Esophagus squamous epithelium (tissue), 5 donors: Measurements from ENCODE around the gene EFCAB6. TPM values are rescaled to one million over a fixed set of nuclear protein-coding genes. Genes with fewer than 3 reads are reported as not detected.

Source experiments
- DNase-seq: peaks from one replicate; lab custom pipeline; 2025; lab: John Stamatoyannopoulos, UW
- H3K27ac ChIP-seq, 4 donors: fragments of 200-600 bp; sonication (generic); one replicate each; pipeline ENCODE4 v1.5.1; 2016 to 2019; ENCODE audit warnings: mild to moderate bottlenecking in 1 of 4
- H3K27me3 ChIP-seq, 4 donors: fragments of 200-600 bp; sonication (generic); 1 replicate in 3 of 4; 2 replicates in 1 of 4; pipeline versions ENCODE4 v1.5.1 to v1.6.0; 2017 to 2021; ENCODE audit warnings: antibody characterized with exemption in 1 of 4
- H3K36me3 ChIP-seq, 3 donors: fragments of 200-600 bp; sonication (generic); one replicate each; pipeline ENCODE4 v1.5.1; 2016 to 2019
- H3K4me1 ChIP-seq, 3 donors: fragments of 200-600 bp; sonication (generic); one replicate each; pipeline ENCODE4 v1.5.1; 2017 to 2019
- H3K4me3 ChIP-seq, 4 donors: fragments of 200-600 bp; sonication (generic); 1 replicate in 3 of 4; 2 replicates in 1 of 4; pipeline ENCODE4 v1.5.1; 2016 to 2019; ENCODE audit warnings: mild to moderate bottlenecking in 2 of 4, moderate library complexity in 1 of 4
- H3K9me3 ChIP-seq, 3 donors: fragments of 200-600 bp; sonication (generic); one replicate each; pipeline ENCODE4 v1.5.1; 2016 to 2019
- POLR2A ChIP-seq, 4 donors: fragments of 450-650 bp; IDR thresholded peaks; one replicate each; pipeline ENCODE4 v1.6.1; 2017; ENCODE audit warnings: antibody characterized with exemption in 4 of 4, mild to moderate bottlenecking in 4 of 4, moderate library complexity in 3 of 4
- WGBS, 2 donors: methylation state at CpG; one replicate each; pipeline ENCODE4 v1.1.5; 2018; 5-methylcytosine and 5-hydroxymethylcytosine counted together
- intact Hi-C: fragments of 100-400 bp; cut with DNase I; formaldehyde crosslinking; loops from one replicate; pipeline ENCODE4 v1.15.0; 2022
- total RNA-seq, 4 donors: library from RNA; depleted of rRNA; stranded (reverse); fragments of >200 nt; gene quantifications; one replicate each; pipeline ENCODE4 v1.1.0, GENCODE V29; 2016
- TF ChIP-seq, protein P1 (sequence below), 6 experiments: fragments of 450-650 bp in 4 of 6; fragments of 200-600 bp in 2 of 6; sonication (generic) in 2 of 6; IDR thresholded peaks; one replicate each; pipeline ENCODE4 v1.5.1; 2016 to 2019; ENCODE audit warnings: antibody characterized with exemption in 6 of 6, mild to moderate bottlenecking in 4 of 6, moderate library complexity in 4 of 6
- donor health status: DM: yes; HTN: yes; CAD: no.

Gene EFCAB6
- total RNA-seq, 4 donors from 2014 or later = 0.22 to 1.5 (median 0.90) TPM

GRCh38 chr22:43827003-43827735, 15.1 kb upstream of the EFCAB6 start:
- peaks cover 0 to 53% (median 0%) of the 10 kb centered on the region in 4 donors for H3K27me3 ChIP-seq
- H3K27ac ChIP-seq = peak overlapping the region in 3 of 4 donors; percentile 20 to 79 (median 29)
- TF ChIP-seq, protein P1, sequence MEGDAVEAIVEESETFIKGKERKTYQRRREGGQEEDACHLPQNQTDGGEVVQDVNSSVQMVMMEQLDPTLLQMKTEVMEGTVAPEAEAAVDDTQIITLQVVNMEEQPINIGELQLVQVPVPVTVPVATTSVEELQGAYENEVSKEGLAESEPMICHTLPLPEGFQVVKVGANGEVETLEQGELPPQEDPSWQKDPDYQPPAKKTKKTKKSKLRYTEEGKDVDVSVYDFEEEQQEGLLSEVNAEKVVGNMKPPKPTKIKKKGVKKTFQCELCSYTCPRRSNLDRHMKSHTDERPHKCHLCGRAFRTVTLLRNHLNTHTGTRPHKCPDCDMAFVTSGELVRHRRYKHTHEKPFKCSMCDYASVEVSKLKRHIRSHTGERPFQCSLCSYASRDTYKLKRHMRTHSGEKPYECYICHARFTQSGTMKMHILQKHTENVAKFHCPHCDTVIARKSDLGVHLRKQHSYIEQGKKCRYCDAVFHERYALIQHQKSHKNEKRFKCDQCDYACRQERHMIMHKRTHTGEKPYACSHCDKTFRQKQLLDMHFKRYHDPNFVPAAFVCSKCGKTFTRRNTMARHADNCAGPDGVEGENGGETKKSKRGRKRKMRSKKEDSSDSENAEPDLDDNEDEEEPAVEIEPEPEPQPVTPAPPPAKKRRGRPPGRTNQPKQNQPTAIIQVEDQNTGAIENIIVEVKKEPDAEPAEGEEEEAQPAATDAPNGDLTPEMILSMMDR (IDR thresholded peaks at IDR 0.05) = no peak
- TF ChIP-seq POLR2A (IDR thresholded peaks at IDR 0.05) = no peak
- DNase-seq = no peak
- WGBS, 2 donors = 32 to 43% methylated on average over 13 of the region's 13 CpGs
- H3K4me3 ChIP-seq = no peak overlapping the region
- no peaks in the 10 kb centered on the region for H3K9me3 ChIP-seq
- peaks cover 3 to 40% (median 10%) of the 10 kb centered on the region in 3 donors for H3K4me1 ChIP-seq
- intact Hi-C loops = no loop called here
- no peaks in the 10 kb centered on the region for H3K36me3 ChIP-seq

GRCh38 chr22:43826142-43827002, 14.3 kb upstream of the EFCAB6 start:
- no peak overlapping the region for H3K4me3 ChIP-seq
- no peaks in the 10 kb centered on the region for H3K9me3 ChIP-seq
- H3K27ac ChIP-seq = peak overlapping the region in 3 of 4 donors; percentile 20 to 79 (median 29)
- peaks cover 3 to 40% (median 10%) of the 10 kb centered on the region in 3 donors for H3K4me1 ChIP-seq
- intact Hi-C loops = no loop called here
- DNase-seq = no peak
- H3K27me3 ChIP-seq = peaks cover 0 to 57% (median 0%) of the 10 kb centered on the region in 4 donors
- no peak for TF ChIP-seq POLR2A (IDR thresholded peaks at IDR 0.05)
- TF ChIP-seq, protein P1 (IDR thresholded peaks at IDR 0.05) = peak in 5 of 6 experiments; percentile 22 to 44 (median 23)
- H3K36me3 ChIP-seq = no peaks in the 10 kb centered on the region
- WGBS, 2 donors = 25 to 36% methylated on average over 9 to 15 of the region's 16 CpGs

GRCh38 chr22:43825651-43826050, 13.5 kb upstream of the EFCAB6 start:
- no peaks in the 10 kb centered on the region for H3K9me3 ChIP-seq
- no peak for TF ChIP-seq POLR2A (IDR thresholded peaks at IDR 0.05)
- TF ChIP-seq, protein P1 (IDR thresholded peaks at IDR 0.05) = no peak
- intact Hi-C loops = no loop called here
- no peaks in the 10 kb centered on the region for H3K36me3 ChIP-seq
- H3K4me1 ChIP-seq = peaks cover 3 to 37% (median 10%) of the 10 kb centered on the region in 3 donors
- no peak for DNase-seq
- 71 to 84% methylated on average over 11 of the region's 11 CpGs for WGBS, 2 donors
- H3K4me3 ChIP-seq = no peak overlapping the region
- no peak overlapping the region for H3K27ac ChIP-seq
- H3K27me3 ChIP-seq = peaks cover 0 to 61% (median 0%) of the 10 kb centered on the region in 4 donors

DNA sequence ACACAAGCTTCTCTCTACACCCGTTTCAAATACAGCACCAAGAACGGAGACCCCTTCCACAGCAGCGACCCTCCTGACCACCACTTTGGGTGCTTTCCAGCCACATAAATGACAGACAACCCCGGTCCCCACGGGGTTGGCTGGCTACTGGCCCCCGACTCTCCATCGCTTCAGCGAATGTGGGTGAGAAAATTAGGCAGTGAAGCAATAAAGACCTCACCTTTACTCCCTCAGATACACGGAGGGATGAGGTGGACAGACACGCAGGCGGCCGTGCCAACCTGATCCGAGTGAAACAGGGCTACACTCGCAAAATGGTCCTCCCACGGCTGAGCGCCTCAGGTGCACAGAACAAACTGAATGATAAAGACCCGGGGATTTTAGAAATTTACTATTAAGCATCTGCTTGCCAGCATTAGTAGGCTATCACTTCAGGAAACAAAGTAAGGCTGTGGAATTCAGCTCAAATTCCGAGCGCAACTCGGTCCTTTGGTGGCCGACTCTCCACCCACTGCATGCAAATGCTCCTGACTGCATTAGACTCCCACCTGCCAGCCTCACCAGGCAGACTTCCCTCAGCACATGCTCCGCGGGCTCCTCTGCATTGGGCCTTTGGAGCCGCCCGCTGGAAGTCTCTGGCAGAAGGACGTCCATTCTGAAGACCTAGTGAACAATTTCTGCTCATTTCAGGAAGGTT, 12.8 kb upstream of the EFCAB6 start:
- Histone ChIP-seq H3K4me3 (no peak overlapping the region), H3K27me3 (peaks cover 0 to 67% (median 0%) of the 10 kb centered on the region in 4 donors), H3K9me3 (no peaks in the 10 kb centered on the region), H3K36me3 (no peaks in the 10 kb centered on the region), H3K27ac (no peak overlapping the region), H3K4me1 (peaks cover 3 to 29% (median 10%) of the 10 kb centered on the region in 3 donors)
- TF ChIP-seq POLR2A (IDR thresholded peaks at IDR 0.05) = no peak
- TF ChIP-seq, protein P1 (IDR thresholded peaks at IDR 0.05) = no peak
- DNase-seq = no peak
- intact Hi-C loops = no loop called here
- 82 to 87% methylated on average over 17 to 20 of the region's 26 CpGs for WGBS, 2 donors
